ENCODE results near the gene NCAPG2. TPM values are rescaled to one million over a fixed set of nuclear protein-coding genes. Genes with fewer than 3 reads are reported as not detected.

The NCAPG2 gene
- total and polyA plus RNA-seq, 2 of the 13 experiments (the other 11 are each of a cell fraction or from before 2014, with no cell fraction given) = 15.1 to 30.7 TPM

DNA sequence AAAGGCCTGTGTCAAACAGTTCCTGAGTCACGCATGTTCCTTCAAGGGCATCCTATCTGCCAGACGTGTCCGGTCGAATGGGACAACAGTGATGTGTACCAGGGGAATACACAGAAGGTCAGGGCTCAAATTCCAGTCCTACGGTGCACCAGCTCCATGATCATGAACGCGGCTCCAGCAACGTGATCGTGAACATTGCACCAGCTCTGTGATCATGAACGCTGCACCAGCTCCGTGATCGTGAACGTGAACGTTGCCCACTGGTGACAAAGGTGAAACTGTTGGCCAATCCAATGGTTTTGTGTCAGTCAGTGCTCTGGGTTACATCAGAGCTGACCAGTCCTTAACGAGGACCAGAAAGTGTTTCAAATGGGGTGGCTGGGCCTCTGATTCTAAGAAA lies 112.7 kb downstream of the NCAPG2 start:
- CTCF ChIA-PET (ENCODE audit: low intra/inter-chr PET ratio, low total read pairs) = no interaction called here
- FAIRE-seq = peak; percentile 26
- Histone ChIP-seq H3K4me1 (ENCODE audit: insufficient read depth, low read length) (peaks cover 52% of the 10 kb centered on the region), H3K9ac (ENCODE audit: insufficient read depth, low read depth, low read length) (no peak overlapping the region), H3K4me3 (replicated peaks in 1 of 3; ENCODE audit: insufficient read depth in 1 of 3, low read depth in 2 of 3, low read length in 3 of 3) (peak overlapping the region in 1 of 3 experiments; percentile 42; a peak in 1 of 6 replicates), H3K36me3 (replicated peaks in 1 of 2; ENCODE audit: control insufficient read depth in 1 of 2, insufficient read depth in 2 of 2, low read length in 2 of 2) (no peaks in the 10 kb centered on the region), H3K79me2 (ENCODE audit: insufficient read depth, low read length) (no peaks in the 10 kb centered on the region), H3K9me3 (ENCODE audit: low read length) (peaks cover 20% of the 10 kb centered on the region), H3K27me3 (ENCODE audit: control insufficient read depth in 1 of 2, insufficient read depth in 2 of 2, low read length in 2 of 2) (no peaks in the 10 kb centered on the region), H3K4me2 (ENCODE audit: low read depth, low read length) (peak overlapping the region; percentile 66), H2AFZ (ENCODE audit: low read length) (no peak overlapping the region), H4K20me1 (ENCODE audit: insufficient read depth, low read length) (no peaks in the 10 kb centered on the region), H3K27ac (ENCODE audit: extremely low read length, insufficient read depth, low read length) (peak overlapping the region; percentile 87)
- ATAC-seq = no peak
- POLR2A ChIA-PET = interaction anchor here (1.0 to 4.8 kb wide), 4 partner anchors 11 to 57 kb away, joined by 4 to 29 read pairs (median 16); no protein-coding TSS in a partner anchor
- WGBS (ENCODE audit: low lambda C conversion rate) = 76% methylated on average over 9 of the region's 15 CpGs
- in situ Hi-C loops (cut with HindIII; ENCODE audit: extremely low pct_ligation_motif_present, low pct_unique_long_range_greater_than_20kb) (loop anchor here (5.0 kb wide), 1 partner anchor 50 kb away; no protein-coding TSS in a partner anchor), intact Hi-C loops (cut with micrococcal nuclease; ENCODE audit: unreplicated experiment) (loop anchor here (2.0 to 5.0 kb wide), 3 partner anchors 40 to 113 kb away; partner anchors contain the start of gene NCAPG2)
- BruUV-seq (replicated peaks) = no TSS peak
- no peak for DNase-seq (ENCODE audit: low spot score)
- TF ChIP-seq NFATC3 (CRISPR knock-in tag; IDR thresholded peaks at IDR 0.05) (no peak), ZFYVE20 (CRISPR knock-in tag; IDR thresholded peaks at IDR 0.05; ENCODE audit: borderline replicate concordance, low read depth) (no peak), MAZ (IDR thresholded peaks at IDR 0.05; ENCODE audit: borderline replicate concordance, low read depth, low read length) (no peak), MAZ (CRISPR knock-in tag; IDR thresholded peaks at IDR 0.05; ENCODE audit: low read depth) (no peak), TBP (CRISPR knock-in tag; IDR thresholded peaks at IDR 0.05) (no peak), POGZ (CRISPR knock-in tag; IDR thresholded peaks at IDR 0.05) (peak; percentile 41; the same call in 1 of the 2 replicates), DNMT1 (CRISPR knock-in tag; IDR thresholded peaks at IDR 0.05) (0 out of 2 replicates have a peak, but pooled peaks have one; percentile 72), ARNT2 (CRISPR knock-in tag; IDR thresholded peaks at IDR 0.05; ENCODE audit: low read depth) (no peak), GPBP1L1 (CRISPR knock-in tag; IDR thresholded peaks at IDR 0.05) (no peak), ZNF749 (CRISPR knock-in tag; IDR thresholded peaks at IDR 0.05; ENCODE audit: borderline replicate concordance) (no peak), KDM2A (CRISPR knock-in tag; IDR thresholded peaks at IDR 0.05; ENCODE audit: borderline replicate concordance, low read depth) (peak; percentile 35; the same call in 1 of the 2 replicates), RBAK (CRISPR knock-in tag; IDR thresholded peaks at IDR 0.05) (0 out of 2 replicates have a peak, but pooled peaks have one; percentile 48), ATF4 (CRISPR knock-in tag; IDR thresholded peaks at IDR 0.05) (peak in 1 of 2 experiments; percentile 38; a peak in 1 of 4 replicates), ATRX (CRISPR knock-in tag; IDR thresholded peaks at IDR 0.05; ENCODE audit: borderline replicate concordance) (no peak), ELF1 (CRISPR knock-in tag; IDR thresholded peaks at IDR 0.05) (0 out of 2 replicates have a peak, but pooled peaks have one; percentile 28), ZNF350 (CRISPR knock-in tag; IDR thresholded peaks at IDR 0.05; ENCODE audit: borderline replicate concordance, low read depth) (0 out of 2 replicates have a peak, but pooled peaks have one; percentile 18)
- TF ChIP-seq, protein P1, sequence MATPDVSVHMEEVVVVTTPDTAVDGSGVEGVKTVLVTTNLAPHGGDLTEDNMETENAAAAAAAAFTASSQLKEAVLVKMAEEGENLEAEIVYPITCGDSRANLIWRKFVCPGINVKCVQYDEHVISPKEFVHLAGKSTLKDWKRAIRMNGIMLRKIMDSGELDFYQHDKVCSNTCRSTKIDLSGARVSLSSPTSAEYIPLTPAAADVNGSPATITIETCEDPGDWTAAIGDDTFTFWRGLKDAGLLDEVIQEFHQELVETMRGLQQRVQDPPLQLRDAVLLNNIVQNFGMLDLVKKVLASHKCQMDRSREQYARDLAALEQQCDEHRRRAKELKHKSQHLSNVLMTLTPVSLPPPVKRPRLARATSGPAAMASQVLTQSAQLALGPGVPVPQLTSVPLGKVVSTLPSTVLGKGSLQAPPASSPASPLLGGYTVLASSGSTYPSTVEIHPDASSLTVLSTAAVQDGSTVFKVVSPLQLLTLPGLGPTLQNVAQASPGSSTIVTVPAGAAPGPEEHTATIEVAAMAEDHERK (CRISPR knock-in tag; IDR thresholded peaks at IDR 0.05; ENCODE audit: low read depth) = no peak
- TF ChIP-seq, protein P2, sequence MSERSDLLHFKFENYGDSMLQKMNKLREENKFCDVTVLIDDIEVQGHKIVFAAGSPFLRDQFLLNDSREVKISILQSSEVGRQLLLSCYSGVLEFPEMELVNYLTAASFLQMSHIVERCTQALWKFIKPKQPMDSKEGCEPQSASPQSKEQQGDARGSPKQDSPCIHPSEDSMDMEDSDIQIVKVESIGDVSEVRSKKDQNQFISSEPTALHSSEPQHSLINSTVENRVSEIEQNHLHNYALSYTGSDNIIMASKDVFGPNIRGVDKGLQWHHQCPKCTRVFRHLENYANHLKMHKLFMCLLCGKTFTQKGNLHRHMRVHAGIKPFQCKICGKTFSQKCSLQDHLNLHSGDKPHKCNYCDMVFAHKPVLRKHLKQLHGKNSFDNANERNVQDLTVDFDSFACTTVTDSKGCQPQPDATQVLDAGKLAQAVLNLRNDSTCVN (CRISPR knock-in tag; IDR thresholded peaks at IDR 0.05; ENCODE audit: borderline replicate concordance) = peak; percentile 66; the same call in 1 of the 2 replicates

Data from HepG2 (cell line).